HCEC 1CT (cell line): ENCODE data around the gene KCNQ1.

ENCODE experiments used
- DNase-seq: peaks from one replicate; pipeline ENCODE4 v3.0.0-alpha.2; 2017

The KCNQ1 gene

GRCh38 chr11:2586087-2586792 lies 141.4 kb downstream of the KCNQ1 start:
- no peak for DNase-seq

- DNase-seq = no peak
These were observed 142.0 kb downstream of the KCNQ1 start for GRCh38 chr11:2586793-2587131.

- no peak for DNase-seq
These were observed 142.5 kb downstream of the KCNQ1 start for GRCh38 chr11:2587132-2587930.

GRCh38 chr11:2587976-2588748 lies 143.4 kb downstream of the KCNQ1 start:
- DNase-seq = no peak

- DNase-seq = no peak
These were observed 144.2 kb downstream of the KCNQ1 start for GRCh38 chr11:2588809-2589537.

- DNase-seq = no peak
These were observed 144.7 kb downstream of the KCNQ1 start for GRCh38 chr11:2589538-2589934.

- DNase-seq = no peak
These were observed 145.5 kb downstream of the KCNQ1 start for GRCh38 chr11:2590131-2590964.

- no peak for DNase-seq
These were observed 146.4 kb downstream of the KCNQ1 start for GRCh38 chr11:2590965-2591754.

- DNase-seq = no peak
These were observed 147.0 kb downstream of the KCNQ1 start for GRCh38 chr11:2591805-2592204.

- no peak for DNase-seq
These were observed 148.0 kb downstream of the KCNQ1 start for GRCh38 chr11:2592559-2593392.

- DNase-seq = no peak
These were observed 148.7 kb downstream of the KCNQ1 start for GRCh38 chr11:2593393-2593950.

- DNase-seq = no peak
These were observed 149.5 kb downstream of the KCNQ1 start for GRCh38 chr11:2594267-2594666.

- DNase-seq = no peak
These were observed 150.4 kb downstream of the KCNQ1 start for GRCh38 chr11:2595204-2595603.

- DNase-seq = no peak
These were observed 154.9 kb downstream of the KCNQ1 start for GRCh38 chr11:2599561-2600189.

- DNase-seq = no peak
These were observed 164.5 kb downstream of the KCNQ1 start for GRCh38 chr11:2609345-2609744.

GRCh38 chr11:2612884-2613571 lies 168.2 kb downstream of the KCNQ1 start:
- no peak for DNase-seq

GRCh38 chr11:2621894-2622293 lies 177.1 kb downstream of the KCNQ1 start:
- DNase-seq = no peak

- DNase-seq = no peak
These were observed 180.4 kb downstream of the KCNQ1 start for GRCh38 chr11:2625183-2625582.

- DNase-seq = no peak
These were observed 185.9 kb downstream of the KCNQ1 start for GRCh38 chr11:2630679-2631078.
